SKM-1 treated with dmso at 0.1 percent for 144 hours (cell line): Measurements from ENCODE around the gene INPP5D.

Experiments
- DNase-seq: peaks from one replicate; lab custom pipeline; 2025; ENCODE audit not compliant: unreplicated experiment; lab: John Stamatoyannopoulos, UW

Gene INPP5D

GRCh38 chr2:233203060-233203459, 142.9 kb downstream of the INPP5D start:
- DNase-seq = no peak

- no peak for DNase-seq
Measured at GRCh38 chr2:233204286-233204936, 144.3 kb downstream of the INPP5D start.

GRCh38 chr2:233208382-233209116, 148.4 kb downstream of the INPP5D start:
- no peak for DNase-seq

GRCh38 chr2:233209117-233209532, 149.0 kb downstream of the INPP5D start:
- no peak for DNase-seq

- no peak for DNase-seq
Measured at GRCh38 chr2:233209533-233210171, 149.5 kb downstream of the INPP5D start.

- no peak for DNase-seq
Measured at GRCh38 chr2:233210281-233210680, 150.1 kb downstream of the INPP5D start.

GRCh38 chr2:233210843-233211547, 150.9 kb downstream of the INPP5D start:
- DNase-seq = no peak

GRCh38 chr2:233211548-233211895, 151.4 kb downstream of the INPP5D start:
- no peak for DNase-seq

GRCh38 chr2:233213011-233213410, 152.9 kb downstream of the INPP5D start:
- DNase-seq = no peak

- DNase-seq = no peak
Measured at GRCh38 chr2:233213975-233214374, 153.8 kb downstream of the INPP5D start.

GRCh38 chr2:233217892-233218377, 157.8 kb downstream of the INPP5D start:
- DNase-seq = no peak

GRCh38 chr2:233218836-233219235, 158.7 kb downstream of the INPP5D start:
- DNase-seq = no peak

GRCh38 chr2:233219848-233220247, 159.7 kb downstream of the INPP5D start:
- no peak for DNase-seq

- no peak for DNase-seq
Measured at GRCh38 chr2:233221378-233222063, 161.4 kb downstream of the INPP5D start.

GRCh38 chr2:233223059-233223894, 163.1 kb downstream of the INPP5D start:
- no peak for DNase-seq

- no peak for DNase-seq
Measured at GRCh38 chr2:233225230-233226068, 165.3 kb downstream of the INPP5D start.

- no peak for DNase-seq
Measured at GRCh38 chr2:233226511-233227031, 166.4 kb downstream of the INPP5D start.

GRCh38 chr2:233227346-233227978, 167.3 kb downstream of the INPP5D start:
- no peak for DNase-seq
